ENCODE measurements around the gene HPCAL1.

HPCAL1 gene

DNA sequence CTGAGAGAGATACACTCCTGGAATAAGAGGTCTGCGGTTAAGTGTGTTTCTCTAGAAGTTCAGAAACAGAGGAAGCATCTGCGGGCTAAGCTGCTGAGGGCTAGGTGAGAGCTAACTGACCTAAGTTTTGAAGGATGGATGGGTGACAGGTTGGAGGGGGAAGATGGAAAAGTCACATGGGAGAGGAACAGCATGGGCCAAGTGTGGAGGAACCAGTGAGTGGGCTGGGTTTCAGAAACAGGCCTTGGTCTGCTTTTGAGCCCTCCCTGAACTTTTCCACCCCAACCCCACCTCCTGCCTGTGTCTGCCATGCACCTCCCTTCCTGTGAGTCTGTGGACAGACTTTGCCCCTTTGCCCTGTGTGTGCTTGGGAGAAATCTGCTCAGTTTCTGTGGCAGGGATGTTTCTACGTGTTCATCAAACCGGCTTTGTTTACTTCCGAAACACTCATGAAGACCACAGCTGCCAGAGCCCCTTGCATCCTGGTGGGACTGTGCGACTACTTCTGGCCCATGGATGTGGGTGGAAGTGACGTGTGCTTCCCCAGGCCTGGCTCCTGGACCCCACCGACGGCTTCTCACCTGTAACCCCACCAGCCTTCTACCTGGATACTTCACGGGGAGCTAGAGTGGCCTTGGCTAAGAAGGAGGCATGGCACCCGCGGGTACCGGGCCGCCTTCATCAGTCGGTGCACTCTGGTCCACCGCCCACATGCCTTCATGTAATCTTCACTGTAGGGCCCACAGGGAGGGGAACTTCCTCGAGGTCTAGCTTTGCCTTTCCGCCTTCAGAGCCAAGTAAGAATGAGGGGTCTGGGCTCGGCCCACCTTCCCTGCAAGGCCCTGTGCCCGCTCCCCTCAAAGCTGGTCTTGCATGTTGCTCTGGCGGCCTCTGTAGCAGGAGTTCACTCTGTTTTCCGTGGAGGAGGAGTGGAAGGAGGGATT lies 1.4 kb upstream of the HPCAL1 start:
- Mint-ChIP-seq H3K4me3 (peak overlapping the region; percentile 55), H3K27ac (peak overlapping the region; percentile 83), H3K36me3 (ENCODE audit: low read depth) (peaks cover 3% of the 10 kb centered on the region), H3K4me1 (ENCODE audit: low read depth) (peaks cover 77% of the 10 kb centered on the region), H3K9me3 (no peaks in the 10 kb centered on the region), H3K27me3 (no peaks in the 10 kb centered on the region)

DNA sequence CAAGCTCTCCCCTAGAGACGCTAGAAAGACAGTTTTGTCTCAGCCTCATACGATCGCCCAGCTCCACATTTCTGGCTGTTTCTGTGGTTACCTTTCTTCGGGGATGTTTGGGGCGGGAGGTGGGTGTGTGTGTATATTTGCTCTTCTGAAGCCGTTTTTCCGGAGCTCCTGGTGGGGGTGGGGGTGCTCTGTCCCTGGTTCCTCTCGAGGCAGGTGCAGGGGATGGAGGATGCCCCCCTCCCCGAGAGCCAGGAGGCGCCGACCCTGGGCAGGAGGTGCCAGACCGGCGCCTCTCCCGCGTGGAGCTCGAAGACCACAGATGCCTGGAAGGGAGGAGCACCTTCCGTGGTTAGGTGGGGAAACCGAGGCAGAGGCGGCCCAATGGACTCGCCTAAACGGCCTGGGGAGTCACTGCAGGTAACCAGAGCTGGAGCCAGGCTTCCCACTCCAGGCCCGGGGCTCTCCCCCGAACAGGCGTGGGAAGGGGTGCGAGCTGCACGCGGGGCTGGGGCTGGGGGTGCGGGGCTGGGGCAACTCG lies 694 bp upstream of the HPCAL1 start:
- H3K4me1 Mint-ChIP-seq (ENCODE audit: low read depth): peaks cover 80% of the 10 kb centered on the region

DNA sequence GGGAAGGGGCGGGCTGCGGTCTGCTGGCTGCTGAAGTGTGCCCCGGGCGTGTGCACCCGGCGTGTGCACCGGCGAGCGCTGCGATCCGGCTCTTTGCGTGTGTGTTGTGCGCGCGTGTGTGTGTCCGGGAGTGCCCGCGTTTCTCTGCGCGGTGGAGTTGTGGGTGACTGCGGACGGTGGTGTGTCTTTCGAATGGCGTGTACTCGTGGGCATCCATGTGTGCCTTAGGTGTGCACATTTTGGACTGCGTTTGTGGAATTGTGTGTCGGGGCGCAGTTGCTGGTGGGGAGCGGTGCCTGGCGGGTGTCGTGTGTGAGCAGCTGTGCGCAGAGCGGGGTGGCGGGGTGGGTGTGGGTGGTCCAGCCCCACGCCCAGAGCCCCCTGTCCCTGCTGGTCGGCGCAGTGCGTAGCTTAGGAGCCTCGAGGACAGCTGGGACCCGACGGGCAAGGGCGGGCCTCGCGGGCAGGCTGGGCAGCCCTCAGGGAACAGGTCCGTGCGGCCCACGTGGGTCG lies 533 bp downstream of the HPCAL1 start:
- H3K4me3 Mint-ChIP-seq: peak overlapping the region; percentile 97
- H3K4me1 Mint-ChIP-seq (ENCODE audit: low read depth): peaks cover 79% of the 10 kb centered on the region
- no peaks in the 10 kb centered on the region for H3K9me3 Mint-ChIP-seq
- H3K36me3 Mint-ChIP-seq (ENCODE audit: low read depth): peaks cover 3% of the 10 kb centered on the region
- H3K27me3 Mint-ChIP-seq: no peaks in the 10 kb centered on the region
- peak overlapping the region; percentile 89 for H3K27ac Mint-ChIP-seq

More for the DNA sequence above, 694 bp upstream of the HPCAL1 start:
- Mint-ChIP-seq H3K36me3 (ENCODE audit: low read depth) (peaks cover 3% of the 10 kb centered on the region), H3K9me3 (no peaks in the 10 kb centered on the region), H3K27me3 (no peaks in the 10 kb centered on the region), H3K27ac (peak overlapping the region; percentile 83), H3K4me3 (peak overlapping the region; percentile 55)

DNA sequence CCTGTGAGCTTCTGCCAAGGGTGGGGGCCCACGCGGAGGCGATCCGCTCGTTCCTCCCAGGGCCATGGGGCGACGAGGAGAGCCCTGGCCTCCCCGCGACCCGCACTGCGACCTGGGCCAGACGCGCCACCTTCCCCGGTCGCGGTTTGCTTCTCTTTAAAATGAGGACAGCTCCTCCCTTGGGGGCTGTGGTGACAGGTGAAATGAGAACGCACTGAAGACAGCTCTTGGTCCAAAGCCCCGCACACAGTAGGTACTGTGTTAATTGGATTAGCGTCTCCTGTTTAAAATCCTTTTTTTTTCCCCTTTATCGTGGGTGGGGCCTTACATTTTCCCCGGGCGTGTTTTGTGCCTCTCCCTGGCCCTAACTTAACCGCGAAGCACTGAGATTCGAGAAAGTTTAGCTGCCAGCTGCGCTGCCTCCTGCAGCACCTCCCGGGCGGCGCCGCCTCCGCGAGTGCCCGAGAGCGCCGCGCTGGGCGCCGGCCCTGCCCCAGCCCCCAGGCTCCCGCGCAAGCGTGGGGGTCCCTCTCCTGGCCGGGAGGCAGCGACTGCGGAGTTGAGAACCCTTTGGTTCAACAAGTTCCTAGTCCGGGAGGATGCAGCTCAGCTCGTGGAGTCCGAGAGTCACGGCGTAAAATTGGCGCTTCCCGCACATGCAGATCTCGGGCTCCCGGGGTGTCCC lies 1.1 kb downstream of the HPCAL1 start:
- Mint-ChIP-seq H3K9me3 (no peaks in the 10 kb centered on the region), H3K36me3 (ENCODE audit: low read depth) (peaks cover 2% of the 10 kb centered on the region), H3K4me1 (ENCODE audit: low read depth) (peaks cover 79% of the 10 kb centered on the region), H3K27ac (peak overlapping the region; percentile 58), H3K27me3 (no peaks in the 10 kb centered on the region), H3K4me3 (peak overlapping the region; percentile 97)

- H3K4me3 Mint-ChIP-seq: peak overlapping the region; percentile 97
- no peaks in the 10 kb centered on the region for H3K9me3 Mint-ChIP-seq
- H3K27ac Mint-ChIP-seq: peak overlapping the region; percentile 76
- H3K4me1 Mint-ChIP-seq (ENCODE audit: low read depth): peaks cover 78% of the 10 kb centered on the region
- no peaks in the 10 kb centered on the region for H3K27me3 Mint-ChIP-seq
- peaks cover under 1% of the 10 kb centered on the region for H3K36me3 Mint-ChIP-seq (ENCODE audit: low read depth)
Observed at GRCh38 chr2:10304458-10305253, 2.0 kb downstream of the HPCAL1 start.

- peak overlapping the region; percentile 97 for H3K4me3 Mint-ChIP-seq
- peaks cover 6% of the 10 kb centered on the region for H3K36me3 Mint-ChIP-seq (ENCODE audit: low read depth)
- no peaks in the 10 kb centered on the region for H3K27me3 Mint-ChIP-seq
- peak overlapping the region; percentile 76 for H3K27ac Mint-ChIP-seq
- H3K4me1 Mint-ChIP-seq (ENCODE audit: low read depth): peaks cover 80% of the 10 kb centered on the region
- no peaks in the 10 kb centered on the region for H3K9me3 Mint-ChIP-seq
Observed at GRCh38 chr2:10305254-10305635, 2.5 kb downstream of the HPCAL1 start.

DNA sequence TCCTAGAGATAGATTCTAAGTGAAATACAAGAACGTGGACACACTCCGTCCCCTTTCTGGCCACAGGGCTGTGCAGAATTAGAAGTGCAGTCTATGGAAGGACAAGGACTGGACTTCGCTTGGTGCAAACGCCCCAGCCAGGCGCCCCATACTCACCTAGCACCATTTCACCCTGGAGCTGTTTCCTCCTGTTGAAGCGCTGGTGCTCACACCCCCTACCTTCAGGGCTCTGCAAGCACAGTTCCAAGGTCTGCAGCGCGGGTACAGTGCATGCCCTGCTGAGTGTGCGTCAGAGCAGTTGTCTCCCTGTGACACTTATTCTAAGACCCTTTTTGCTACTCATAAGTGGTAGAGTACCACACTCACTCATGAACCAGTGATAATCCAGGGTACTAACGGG lies 3.0 kb downstream of the HPCAL1 start:
- no peaks in the 10 kb centered on the region for H3K9me3 Mint-ChIP-seq

DNA sequence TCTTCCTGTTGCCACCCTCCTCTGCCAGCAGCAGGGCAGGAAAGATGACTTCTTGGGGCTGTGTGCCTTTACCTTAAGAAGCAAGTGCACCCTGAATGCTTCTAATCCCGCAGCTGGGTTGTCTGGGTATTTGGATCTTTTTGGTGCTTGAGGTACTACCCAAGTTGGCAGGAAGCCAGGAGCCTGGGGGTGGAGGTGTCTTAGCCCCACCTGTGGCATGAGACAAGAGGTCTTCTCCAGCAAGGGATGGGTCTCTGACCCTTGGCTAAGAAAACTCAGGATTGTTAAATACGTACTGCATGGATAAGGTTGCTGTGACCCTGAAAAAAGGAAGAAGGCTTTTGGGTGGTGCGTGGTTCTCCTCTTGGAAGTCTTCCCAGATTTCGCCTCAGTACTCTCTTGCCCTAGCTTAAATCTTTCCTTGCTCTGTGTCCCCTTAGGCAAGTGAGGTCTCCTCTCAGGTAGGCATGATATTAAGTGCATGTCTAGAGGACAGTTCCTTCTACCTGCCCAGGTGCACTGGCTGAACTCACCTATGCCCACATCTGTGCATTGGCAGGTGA lies 4.3 kb downstream of the HPCAL1 start:
- no peak overlapping the region for H3K27ac Mint-ChIP-seq
- H3K27me3 Mint-ChIP-seq: no peaks in the 10 kb centered on the region
- H3K4me3 Mint-ChIP-seq: peak overlapping the region; percentile 18
- H3K4me1 Mint-ChIP-seq (ENCODE audit: low read depth): peaks cover 62% of the 10 kb centered on the region
- H3K36me3 Mint-ChIP-seq (ENCODE audit: low read depth): peaks cover 6% of the 10 kb centered on the region
- no peaks in the 10 kb centered on the region for H3K9me3 Mint-ChIP-seq

More for the DNA sequence above, 3.0 kb downstream of the HPCAL1 start:
- H3K27ac Mint-ChIP-seq: peak overlapping the region; percentile 76
- H3K4me3 Mint-ChIP-seq: peak overlapping the region; percentile 97
- no peaks in the 10 kb centered on the region for H3K27me3 Mint-ChIP-seq
- H3K36me3 Mint-ChIP-seq (ENCODE audit: low read depth): peaks cover 6% of the 10 kb centered on the region
- H3K4me1 Mint-ChIP-seq (ENCODE audit: low read depth): peaks cover 75% of the 10 kb centered on the region

DNA sequence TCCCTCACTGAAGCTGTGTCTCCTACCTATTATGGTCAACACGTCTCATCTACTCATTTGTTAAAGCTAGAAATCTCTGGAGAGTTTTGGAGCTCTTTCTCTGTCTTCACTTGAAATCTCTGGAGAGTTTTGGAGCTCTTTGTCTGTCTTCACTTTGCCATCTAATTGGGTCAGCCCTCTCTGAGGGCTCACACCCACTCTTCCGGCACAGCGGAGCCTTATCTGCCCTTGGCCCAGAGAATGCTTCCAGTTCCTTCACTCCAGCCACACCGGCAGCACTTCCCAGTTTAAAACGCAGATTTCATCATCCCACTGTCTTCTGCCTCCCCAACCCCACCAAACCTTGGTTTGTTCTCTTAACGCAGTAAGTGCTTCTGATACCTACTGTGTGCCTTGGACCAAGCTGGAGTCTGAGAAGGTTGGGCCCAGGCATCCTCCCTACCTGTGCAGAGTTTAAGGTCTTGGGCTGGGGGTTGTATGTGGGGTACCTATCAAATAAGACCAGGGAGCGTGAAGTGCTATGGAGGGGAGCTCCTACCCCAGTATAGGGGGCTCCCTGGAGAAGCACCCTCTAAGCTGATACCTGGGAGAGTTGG lies 5.0 kb downstream of the HPCAL1 start:
- Mint-ChIP-seq H3K4me3 (peak overlapping the region; percentile 18), H3K27me3 (no peaks in the 10 kb centered on the region), H3K9me3 (no peaks in the 10 kb centered on the region), H3K27ac (no peak overlapping the region), H3K36me3 (ENCODE audit: low read depth) (peaks cover 6% of the 10 kb centered on the region), H3K4me1 (ENCODE audit: low read depth) (peaks cover 61% of the 10 kb centered on the region)

GRCh38 chr2:10308866-10309265 lies 6.2 kb downstream of the HPCAL1 start:
- Mint-ChIP-seq H3K4me1 (ENCODE audit: low read depth) (peaks cover 64% of the 10 kb centered on the region), H3K9me3 (no peaks in the 10 kb centered on the region), H3K4me3 (no peak overlapping the region), H3K27ac (no peak overlapping the region), H3K27me3 (no peaks in the 10 kb centered on the region), H3K36me3 (ENCODE audit: low read depth) (peaks cover 6% of the 10 kb centered on the region)

- no peaks in the 10 kb centered on the region for H3K27me3 Mint-ChIP-seq
- no peak overlapping the region for H3K27ac Mint-ChIP-seq
- H3K36me3 Mint-ChIP-seq (ENCODE audit: low read depth): peaks cover 6% of the 10 kb centered on the region
- no peaks in the 10 kb centered on the region for H3K9me3 Mint-ChIP-seq
- no peak overlapping the region for H3K4me3 Mint-ChIP-seq
- H3K4me1 Mint-ChIP-seq (ENCODE audit: low read depth): peaks cover 64% of the 10 kb centered on the region
Observed at GRCh38 chr2:10309286-10309685, 6.6 kb downstream of the HPCAL1 start.

DNA sequence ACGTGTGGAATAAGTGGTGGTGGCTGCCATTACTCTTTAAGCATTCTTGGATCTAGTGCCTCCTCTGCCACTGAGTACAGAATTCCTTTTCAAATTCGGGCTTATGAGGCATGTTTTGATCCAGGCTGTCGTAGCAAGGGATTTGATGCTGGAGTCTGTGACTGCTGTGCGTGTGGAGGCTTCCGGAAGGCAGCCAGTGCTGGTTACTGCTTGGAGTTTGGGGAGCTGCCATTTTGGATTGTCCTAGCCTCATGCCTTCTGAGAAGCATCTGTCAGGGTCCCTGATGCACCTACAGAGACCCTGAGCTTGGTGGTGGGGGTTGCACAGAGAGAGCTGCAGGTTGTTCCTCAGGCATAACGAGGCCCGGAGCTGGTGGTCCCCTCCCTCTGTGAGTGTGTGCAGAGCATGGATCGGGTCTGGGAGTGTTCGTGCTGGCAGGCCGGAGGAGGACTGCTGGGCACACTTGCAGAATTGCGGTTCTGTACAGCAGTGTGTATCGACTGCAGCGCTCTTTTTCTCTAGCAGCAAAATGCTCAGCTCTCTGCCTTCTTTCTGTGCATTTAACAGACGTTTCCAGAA lies 7.7 kb downstream of the HPCAL1 start:
- Mint-ChIP-seq H3K27me3 (no peaks in the 10 kb centered on the region), H3K27ac (no peak overlapping the region), H3K36me3 (ENCODE audit: low read depth) (peaks cover 6% of the 10 kb centered on the region), H3K9me3 (no peaks in the 10 kb centered on the region), H3K4me1 (ENCODE audit: low read depth) (peaks cover 63% of the 10 kb centered on the region), H3K4me3 (no peak overlapping the region)

GRCh38 chr2:10311736-10312135 lies 9.0 kb downstream of the HPCAL1 start:
- Mint-ChIP-seq H3K4me3 (no peak overlapping the region), H3K4me1 (ENCODE audit: low read depth) (peaks cover 63% of the 10 kb centered on the region), H3K9me3 (no peaks in the 10 kb centered on the region), H3K36me3 (ENCODE audit: low read depth) (peaks cover 6% of the 10 kb centered on the region), H3K27me3 (no peaks in the 10 kb centered on the region), H3K27ac (no peak overlapping the region)

Measured in stimulated activated naive CD8-positive, alpha-beta T cell treated with anti-CD3 and anti-CD28 coated beads, Interleukin-15, Interleukin-2, amounts not matched to agents 100 ng/mL and 50 ng/mL, for 24 hours (primary cell).